ENCODE results near the gene FDX2. TPM values are rescaled to one million over a fixed set of nuclear protein-coding genes. Genes with fewer than 3 reads are reported as not detected.

Gene FDX2
- total RNA-seq, 1 donor from 2014 or later = 7.1 TPM

- peak; percentile 96 for DNase-seq
Observed at GRCh38 chr19:10332965-10333757, 17.3 kb upstream of the FDX2 start, which contains the start of gene RAVER1. TSS of gene RAVER1 (minus strand) at chr19:10333529. CDS start at chr19:10333507, 22 bp downstream.

DNA sequence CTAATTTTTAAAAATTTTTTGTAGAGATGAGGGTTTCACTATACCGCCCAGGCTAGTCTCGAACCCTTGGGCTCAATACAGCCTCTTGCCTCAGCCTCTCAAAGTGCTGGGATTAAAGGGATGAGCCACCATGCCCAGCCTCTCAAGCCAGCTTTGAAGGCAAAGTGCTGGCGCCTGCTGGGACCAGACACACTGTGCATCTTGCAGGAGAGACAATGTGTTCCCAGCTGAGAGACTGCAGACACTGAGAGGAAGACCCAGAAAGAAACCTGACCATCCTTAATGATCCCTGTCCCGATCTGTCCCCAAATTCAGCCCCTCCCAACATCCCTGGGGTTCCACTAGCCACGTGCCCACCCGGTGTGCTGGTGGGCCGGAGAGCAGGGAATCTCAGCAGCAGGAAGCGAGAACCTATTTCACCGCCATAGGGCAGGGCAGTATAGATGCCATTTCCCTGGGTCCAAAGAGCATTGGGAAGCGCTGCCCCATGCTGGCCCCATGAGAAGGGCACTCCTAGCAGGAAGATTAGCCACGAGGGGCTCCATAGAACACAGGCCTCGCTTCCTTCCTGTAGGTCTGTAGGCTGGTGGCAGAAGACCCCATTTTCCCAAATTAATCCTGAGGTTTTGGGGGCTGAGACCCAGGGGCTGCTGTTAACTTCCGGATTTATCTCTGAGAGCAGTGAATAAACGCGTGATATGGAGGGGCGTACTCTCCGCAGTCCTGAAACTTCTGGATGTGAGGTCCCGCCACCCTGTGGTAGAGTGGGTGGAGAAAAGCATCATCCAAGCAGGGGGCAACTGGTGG, 16.5 kb upstream of the FDX2 start:
- no peak for DNase-seq

DNA sequence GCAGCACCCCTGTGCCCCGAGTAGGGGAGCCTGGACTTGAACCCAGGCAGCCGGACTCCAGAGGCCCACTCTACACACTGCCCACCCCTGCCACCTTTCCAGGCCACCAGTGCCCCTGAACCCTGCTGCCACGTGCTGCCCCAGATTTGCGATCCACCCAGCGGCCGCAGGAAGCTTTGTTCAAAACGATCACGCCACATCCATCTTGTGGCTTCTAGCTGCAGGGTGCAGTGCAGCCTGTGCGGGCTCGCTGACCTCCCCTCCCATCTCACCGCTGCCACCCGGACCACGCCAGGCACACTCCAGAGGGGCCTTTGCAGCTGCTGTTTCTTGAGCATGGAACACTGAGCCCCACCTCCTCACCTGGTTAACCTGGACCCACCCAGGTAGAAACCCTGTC, 13.7 kb upstream of the FDX2 start:
- DNase-seq = no peak

DNA sequence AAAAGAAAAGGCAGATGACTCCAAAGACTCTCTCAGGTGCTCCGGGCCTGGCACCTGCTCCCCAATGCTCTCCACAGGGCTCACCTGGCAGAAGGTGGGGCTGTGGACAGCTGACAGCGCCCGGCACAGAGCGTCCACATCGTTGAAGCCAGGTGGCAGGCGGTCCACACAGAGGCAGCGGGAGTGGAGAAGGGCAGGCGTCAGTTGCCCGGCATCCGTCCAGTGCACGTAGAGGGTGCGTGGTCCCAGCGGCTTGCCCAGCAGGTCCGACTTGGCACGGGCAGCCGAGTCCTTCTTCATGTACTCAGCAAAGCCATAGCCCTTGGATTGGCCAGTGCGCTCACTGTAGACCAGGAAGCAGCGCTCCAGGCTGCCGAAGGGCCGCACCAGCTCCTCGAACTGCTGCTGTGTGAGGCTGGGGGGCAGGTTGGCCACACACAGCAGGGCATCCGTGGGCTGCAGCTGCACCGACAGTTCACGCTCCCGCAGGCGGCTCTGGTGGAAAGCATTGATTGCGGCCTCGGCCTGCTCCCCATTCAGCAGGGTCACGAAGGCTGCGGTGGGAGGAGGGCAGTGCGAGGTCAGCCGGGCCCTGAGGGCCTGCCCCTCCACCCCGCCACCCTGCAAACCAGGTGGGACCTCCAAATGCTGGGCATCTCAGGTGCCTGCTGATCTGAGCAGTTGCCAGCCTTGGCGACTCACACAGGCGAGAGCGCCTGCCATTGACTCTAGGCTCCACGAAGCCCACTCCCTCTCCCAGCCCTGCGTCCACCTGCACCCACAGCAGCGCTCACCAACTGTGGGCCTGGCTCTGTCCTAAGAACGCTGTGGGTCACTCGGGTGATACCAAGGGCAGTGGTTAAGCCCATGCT, 13.0 kb upstream of the FDX2 start:
- no peak for DNase-seq

- no peak for DNase-seq
Observed at GRCh38 chr19:10327793-10328192, 12.0 kb upstream of the FDX2 start.

DNA sequence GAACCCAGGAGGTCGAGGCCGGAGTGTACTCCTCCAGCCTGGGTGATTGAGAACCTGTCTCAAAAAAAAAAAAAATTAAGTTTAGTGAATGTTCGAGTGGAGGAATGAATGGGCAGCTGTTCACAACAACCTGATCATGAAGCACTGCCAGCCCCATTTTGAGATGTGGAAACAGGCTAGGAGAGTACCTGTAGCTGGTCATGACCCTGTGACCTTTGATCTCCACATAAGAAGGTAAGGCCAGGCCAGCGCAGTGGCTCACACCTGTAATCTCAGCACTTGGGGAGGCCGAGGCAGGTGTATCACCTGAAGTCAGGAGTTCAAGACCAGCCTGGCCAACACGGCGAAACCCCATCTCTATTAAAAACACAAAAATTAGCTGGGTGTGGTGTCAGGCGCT, 9.9 kb upstream of the FDX2 start:
- no peak for DNase-seq

DNA sequence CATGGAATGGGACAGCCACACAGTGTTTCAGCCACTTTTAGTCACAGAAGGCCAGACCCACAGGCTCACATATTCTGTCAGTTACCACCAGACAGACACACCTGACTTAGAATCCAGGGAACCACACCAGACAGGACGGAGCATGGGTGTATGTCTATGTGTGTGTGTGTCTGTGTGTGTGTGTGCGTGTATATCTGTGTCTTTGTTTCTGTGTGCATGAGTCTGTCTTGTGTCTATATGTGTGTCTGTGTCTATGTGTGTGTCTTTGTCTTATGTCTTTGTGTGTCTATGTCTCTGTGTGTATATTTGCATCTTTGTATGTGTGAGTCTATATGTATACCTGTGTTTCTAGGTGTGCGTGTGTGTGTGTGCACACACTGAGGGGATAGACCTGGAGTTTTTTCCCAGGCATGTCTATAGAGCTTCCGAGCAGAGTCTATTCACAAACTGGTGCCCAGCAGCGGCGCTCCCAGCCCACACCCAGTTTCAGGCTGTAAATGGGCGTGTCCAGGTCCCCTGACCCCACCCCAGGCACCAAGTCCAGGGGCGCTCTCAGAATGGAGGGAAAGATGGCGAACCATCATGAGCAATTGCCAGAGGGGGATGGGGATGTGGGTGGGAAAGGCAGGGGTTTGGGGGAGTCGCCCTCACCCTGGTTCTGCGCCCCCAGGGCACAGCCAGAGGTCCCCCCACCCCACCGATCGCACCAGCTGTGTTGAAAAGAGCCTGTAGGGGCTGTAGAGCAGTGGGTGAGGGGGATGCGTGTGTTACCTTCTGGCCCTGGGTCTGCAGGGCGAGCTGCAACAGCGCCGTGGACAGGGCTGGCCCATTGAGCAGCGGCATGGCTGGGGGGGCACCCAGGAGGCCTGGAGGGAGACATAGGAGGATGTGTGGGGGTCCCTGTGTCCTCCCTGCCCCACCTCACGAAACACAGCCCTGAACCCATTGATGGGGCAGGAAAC, 6.3 kb upstream of the FDX2 start:
- no peak for DNase-seq

GRCh38 chr19:10321417-10321797, 5.6 kb upstream of the FDX2 start:
- DNase-seq = no peak

DNA sequence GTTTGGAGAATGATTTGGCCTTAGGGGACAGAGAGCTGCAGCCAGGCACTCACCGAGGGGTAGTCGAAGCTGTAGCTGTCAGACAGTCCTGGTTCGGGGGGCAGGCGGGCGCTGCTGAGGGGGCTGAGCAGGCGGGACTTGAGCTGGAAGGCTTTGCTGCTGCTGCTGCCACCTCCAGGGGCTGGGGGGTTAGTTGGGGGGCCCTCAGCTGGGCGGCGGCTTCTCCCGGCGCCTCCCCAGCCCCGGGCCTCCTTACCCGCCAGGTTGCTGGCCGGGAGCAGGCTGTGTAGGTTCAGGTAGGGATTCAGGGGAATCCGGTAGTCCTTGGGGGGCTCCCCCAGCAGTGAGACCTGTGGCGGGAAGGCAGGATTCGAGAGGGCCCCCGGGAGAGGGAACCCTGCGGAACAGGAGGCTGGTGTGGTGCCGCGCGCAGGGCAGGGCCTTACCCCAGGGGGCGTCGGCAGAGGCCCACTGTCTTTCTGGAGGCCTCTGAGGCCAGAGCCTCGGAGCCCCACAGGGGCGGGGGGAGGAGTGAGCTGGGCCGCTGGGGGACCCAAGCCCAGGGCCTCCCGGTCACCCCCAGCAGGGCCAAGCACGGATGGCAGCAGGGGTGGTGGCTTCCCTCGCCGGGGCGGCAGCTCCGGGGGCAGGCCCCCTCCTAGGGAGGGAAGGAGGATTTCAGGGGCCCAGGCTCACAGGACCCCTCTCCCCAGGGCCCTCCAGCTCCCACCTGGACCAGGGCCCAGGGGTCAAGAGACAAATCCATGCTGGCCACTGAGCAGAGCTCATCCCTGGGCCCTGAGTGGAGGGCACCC, 5.0 kb upstream of the FDX2 start:
- no peak for DNase-seq

DNA sequence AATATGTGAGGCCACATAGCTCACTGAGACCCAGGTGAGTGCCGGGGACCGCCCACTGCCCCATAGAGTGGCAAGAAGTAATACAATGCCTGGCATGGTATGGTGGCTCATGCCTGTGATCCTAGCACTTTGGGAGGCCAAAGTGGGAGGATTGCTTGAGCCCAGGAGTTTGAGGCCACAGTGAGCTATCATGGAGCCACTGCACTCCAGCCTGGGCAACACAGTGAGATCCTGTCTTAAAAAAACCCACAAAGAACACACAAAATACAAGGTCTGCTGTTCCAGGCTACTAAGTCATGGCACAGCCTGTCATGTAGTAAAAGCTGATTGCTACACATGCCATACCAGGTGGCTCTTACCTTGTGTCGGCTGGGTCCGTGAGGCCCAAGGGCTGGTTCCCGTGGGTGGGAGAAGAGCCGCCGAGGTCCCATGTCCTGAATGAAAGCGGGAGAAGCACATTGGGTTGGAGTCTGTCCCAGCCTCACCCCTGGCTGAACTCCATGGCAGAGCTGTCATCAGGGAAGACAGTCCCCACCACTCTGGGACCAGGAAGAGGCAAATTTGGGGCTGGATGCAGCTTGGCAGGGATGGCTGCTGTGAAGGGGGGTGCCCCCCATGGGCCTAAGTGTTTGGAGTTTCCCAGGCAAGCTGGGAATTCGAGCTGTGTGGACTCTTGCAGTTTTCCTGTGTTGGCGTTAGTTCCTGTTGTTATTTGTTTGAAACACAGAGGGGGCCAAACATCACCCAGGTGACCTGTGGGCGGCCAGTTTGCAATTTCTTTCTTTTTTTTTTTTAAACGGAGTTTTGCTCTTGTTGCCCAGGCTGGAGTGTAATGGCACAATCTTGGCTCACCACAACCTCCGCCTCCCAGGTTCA, 3.2 kb upstream of the FDX2 start:
- no peak for DNase-seq

DNA sequence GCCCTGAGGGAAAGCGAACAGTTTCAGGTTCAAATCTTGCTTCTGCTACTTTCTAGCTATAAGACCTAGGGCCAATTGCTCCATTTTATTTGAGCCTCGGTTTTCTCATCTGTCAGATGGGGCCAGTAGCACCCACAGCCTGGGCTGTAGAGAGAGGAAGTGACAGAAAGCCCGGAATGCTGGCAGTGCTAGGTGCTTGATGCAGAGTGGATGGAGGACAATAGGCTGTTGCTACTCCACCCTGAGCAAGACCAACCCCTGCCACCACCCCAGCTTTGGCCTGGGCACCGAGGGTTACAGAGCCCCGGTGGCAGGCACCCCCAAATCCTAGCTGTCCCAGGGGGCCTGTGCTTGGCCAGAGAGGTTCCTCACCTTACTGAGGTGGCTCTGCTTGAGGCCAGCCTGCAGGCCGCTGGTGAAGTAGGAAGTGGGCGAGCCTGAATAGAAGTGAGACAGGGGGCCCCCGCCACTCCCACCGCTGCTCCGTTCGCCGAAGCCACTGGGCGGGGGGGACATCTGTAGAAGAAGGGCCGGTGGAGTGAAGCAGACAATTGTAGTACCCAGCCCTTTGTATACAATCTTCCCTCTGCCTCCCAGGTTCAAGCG, 2.1 kb upstream of the FDX2 start:
- DNase-seq = no peak

- DNase-seq = no peak
Observed at GRCh38 chr19:10317045-10317856, 1.4 kb upstream of the FDX2 start.

DNA sequence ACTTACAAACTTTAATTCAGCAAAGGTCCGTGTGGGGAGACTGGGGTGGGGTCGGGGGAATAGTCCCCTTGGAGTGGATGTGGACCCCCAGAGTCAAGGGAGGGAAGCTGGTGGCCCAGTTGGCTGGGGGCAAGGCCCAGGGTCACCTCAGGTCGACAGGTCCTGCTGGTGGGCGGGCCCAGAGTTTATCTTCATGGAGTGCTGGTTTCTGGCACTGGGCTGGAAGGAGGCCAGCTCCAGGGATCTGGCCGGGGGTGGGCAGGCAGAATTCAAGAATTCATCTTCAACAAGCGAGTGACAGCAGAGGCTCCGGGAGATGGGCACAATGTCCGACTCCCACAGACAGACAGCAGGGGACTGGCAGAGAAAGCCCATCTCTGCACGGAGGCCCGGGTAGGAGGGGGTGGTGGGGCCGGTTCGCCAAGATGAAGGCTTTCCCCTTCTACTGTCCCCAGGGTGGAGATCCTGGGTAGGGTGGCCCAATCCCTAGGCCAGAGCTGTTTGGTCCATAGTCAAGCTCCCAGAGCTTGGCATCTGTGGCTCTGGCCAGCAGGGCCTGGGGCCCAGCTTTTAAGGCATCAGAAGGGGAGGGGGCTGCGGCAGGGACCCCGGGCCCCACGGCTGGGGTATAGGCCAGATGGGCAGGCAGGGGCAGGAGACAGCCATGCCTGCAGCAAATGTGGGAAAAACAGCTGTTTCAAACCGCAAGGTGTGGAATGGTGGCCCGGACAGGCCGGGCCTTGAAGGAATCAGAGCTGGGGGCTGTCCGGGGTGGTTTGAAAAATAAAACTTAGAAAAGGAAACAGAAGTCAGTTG, 622 bp upstream of the FDX2 start:
- DNase-seq = no peak

GRCh38 chr19:10309423-10309822, 6.4 kb downstream of the FDX2 start, which contains the start of gene ZGLP1:
TSS of gene ZGLP1 (minus strand) at chr19:10309815.
- no peak for DNase-seq

DNA sequence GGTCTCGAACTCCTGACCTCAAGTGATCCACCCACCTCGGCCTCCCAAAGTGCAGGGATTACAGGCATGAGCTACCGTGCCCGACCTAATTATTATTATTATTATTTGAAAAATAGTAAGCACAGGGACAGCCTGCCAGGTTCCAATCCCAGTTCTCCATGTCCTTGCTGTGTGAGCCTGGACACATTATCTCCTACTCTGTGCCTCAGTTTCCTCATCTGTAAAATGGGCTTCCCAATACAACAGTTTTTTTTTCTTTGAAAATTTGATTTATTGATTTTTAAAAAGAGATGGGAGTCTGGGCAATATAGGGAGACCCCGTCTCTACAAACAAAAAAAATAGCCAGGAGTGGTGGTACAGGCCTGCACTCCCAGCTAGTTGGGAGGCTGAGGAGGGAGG, 9.5 kb downstream of the FDX2 start:
- DNase-seq = no peak

DNA sequence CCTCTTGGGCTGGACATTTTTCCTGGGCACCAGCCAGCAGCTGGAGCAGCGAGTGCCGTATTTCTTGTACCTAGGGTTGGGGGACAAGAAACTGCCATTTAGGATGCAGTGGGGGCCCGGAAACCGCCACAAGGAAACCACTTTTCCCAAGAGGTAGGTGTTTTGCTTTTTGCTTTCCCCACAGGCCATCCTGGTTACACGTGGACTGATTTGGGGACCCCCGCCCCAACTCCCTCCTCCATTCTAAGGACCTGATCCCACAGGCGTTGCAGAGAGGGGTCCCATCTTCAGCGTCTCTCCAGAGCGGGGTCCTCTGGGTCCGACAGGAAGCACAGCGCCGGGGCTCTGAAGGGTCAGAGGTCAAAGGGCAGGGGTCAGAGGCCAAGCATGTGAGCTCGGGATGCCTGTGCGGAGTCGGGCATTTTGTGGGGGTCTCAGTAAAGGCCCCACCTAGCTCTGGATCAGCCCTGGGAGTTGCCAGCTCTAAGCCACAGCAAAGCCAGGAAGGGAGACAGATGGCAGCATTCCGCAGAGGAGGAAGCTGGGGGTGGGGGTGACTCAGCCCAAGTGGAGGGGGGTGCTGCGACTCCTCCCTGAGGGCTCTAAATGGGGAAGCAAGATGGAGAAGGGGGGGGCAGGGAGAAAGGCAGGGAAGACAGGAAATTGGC, 10.5 kb downstream of the FDX2 start:
- no peak for DNase-seq
